Breast epithelium (tissue), 4 donors: ENCODE measurements around the gene TAB3. TPM values are rescaled to one million over a fixed set of nuclear protein-coding genes. Genes with fewer than 3 reads are reported as not detected.

Source experiments
- DNase-seq, 2 donors: peaks; one replicate each; pipeline ENCODE4 v3.0.0-alpha.2; 2019; ENCODE audit warnings: low spot score in 2 of 2
- H3K27ac ChIP-seq, 2 donors: fragments of 200-600 bp; sonication (generic) in 1 of 2; one replicate each; pipeline ENCODE4 v1.5.1; 2016 to 2019; ENCODE audit warnings: mild to moderate bottlenecking in 1 of 2
- H3K27me3 ChIP-seq, 2 donors: fragments of 200-600 bp; sonication (generic) in 1 of 2; one replicate each; pipeline versions ENCODE4 v1.5.1 to v1.6.0; 2017 to 2019; ENCODE audit warnings: control low read depth in 1 of 2, mild to moderate bottlenecking in 1 of 2
- H3K36me3 ChIP-seq: fragments of 200-600 bp; one replicate; pipeline ENCODE4 v1.5.1; 2019
- H3K4me1 ChIP-seq, 2 donors: fragments of 200-600 bp; sonication (generic); one replicate each; pipeline ENCODE4 v1.5.1; 2016 to 2019; ENCODE audit warnings: control low read depth in 1 of 2
- H3K4me3 ChIP-seq, 3 donors: fragments of 200-600 bp; sonication (generic); 1 replicate in 2 of 3; 2 replicates in 1 of 3; pipeline ENCODE4 v1.5.1; 2016 to 2019; ENCODE audit warnings: mild to moderate bottlenecking in 3 of 3, moderate library complexity in 2 of 3
- H3K9me3 ChIP-seq, 2 donors: fragments of 200-600 bp; sonication (generic) in 1 of 2; one replicate each; pipeline ENCODE4 v1.5.1; 2016 to 2019; ENCODE audit warnings: control low read depth in 1 of 2
- CTCF ChIP-seq, 3 donors: fragments of 450-650 bp; IDR thresholded peaks; one replicate each; pipeline ENCODE4 v1.5.1; 2016 to 2017; ENCODE audit warnings: antibody characterized with exemption in 3 of 3, mild to moderate bottlenecking in 3 of 3, moderate library complexity in 3 of 3
- POLR2A ChIP-seq: fragments of 450-650 bp; IDR thresholded peaks from one replicate; pipeline ENCODE4 v1.6.1; 2016; ENCODE audit warnings: antibody characterized with exemption, mild to moderate bottlenecking, moderate library complexity
- POLR2AphosphoS5 ChIP-seq, 3 donors: sonication (generic); formaldehyde crosslinking; IDR thresholded peaks; one replicate each; pipeline ENCODE4 v1.6.1; 2017; ENCODE audit warnings: antibody characterized with exemption in 3 of 3
- intact Hi-C: fragments of 100-400 bp; cut with DNase I; formaldehyde crosslinking; loops from one replicate; pipeline ENCODE4 v1.15.1; 2023; ENCODE audit warnings: low total_unique reads
- total RNA-seq, 3 donors: library from RNA; depleted of rRNA; stranded (reverse); fragments of >200 nt; gene quantifications; one replicate each; pipeline ENCODE4 v1.1.0, GENCODE V29; 2016

Gene TAB3
- total RNA-seq, 3 donors from 2014 or later: 20.6 to 40.5 (median 27.2) TPM

DNA sequence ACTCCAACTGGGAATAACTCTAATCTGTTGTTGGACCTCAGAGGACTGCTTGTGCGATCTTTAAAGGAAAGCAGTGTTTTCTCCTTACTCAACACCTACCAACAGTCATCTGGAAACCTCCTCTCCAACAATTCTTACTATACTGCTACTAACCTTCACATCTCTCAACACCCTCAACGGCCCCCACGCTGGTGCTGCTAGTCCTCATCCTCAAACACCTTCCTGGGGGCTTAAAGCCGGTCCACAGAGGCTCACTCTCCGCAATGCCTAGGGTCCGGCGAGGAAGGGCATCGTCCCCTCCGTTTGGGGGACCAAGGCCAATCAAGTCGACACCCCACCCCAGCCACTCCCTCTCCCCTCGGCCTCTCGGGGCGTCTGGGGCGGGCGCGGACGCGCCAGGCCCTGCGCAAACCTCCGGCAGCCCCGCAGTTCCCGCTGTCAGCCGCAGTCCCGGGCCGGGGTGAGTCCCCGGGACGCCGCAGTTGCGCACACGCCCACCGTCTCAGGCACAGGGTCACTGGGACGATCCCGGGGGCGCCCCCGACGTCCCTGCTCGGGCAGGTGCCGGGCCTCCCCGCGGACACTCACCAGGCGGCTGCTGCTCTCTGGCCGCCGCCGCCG is 418 bp downstream of the TAB3 start:
- no peak for DNase-seq
- peaks cover 0 to 30% of the 10 kb centered on the region in 2 donors for H3K27me3 ChIP-seq
- no peaks in the 10 kb centered on the region for H3K36me3 ChIP-seq
- peaks cover 0 to 3% of the 10 kb centered on the region in 2 donors for H3K4me1 ChIP-seq
- intact Hi-C loops: no loop called here
- H3K9me3 ChIP-seq: no peaks in the 10 kb centered on the region
- peak overlapping the region; percentile 85 to 92 for H3K27ac ChIP-seq
- TF ChIP-seq POLR2AphosphoS5 (IDR thresholded peaks at IDR 0.05) (no peak), POLR2A (no peak), CTCF (IDR thresholded peaks at IDR 0.05) (no peak)
- peak overlapping the region; percentile 76 to 78 (median 77) for H3K4me3 ChIP-seq

DNA sequence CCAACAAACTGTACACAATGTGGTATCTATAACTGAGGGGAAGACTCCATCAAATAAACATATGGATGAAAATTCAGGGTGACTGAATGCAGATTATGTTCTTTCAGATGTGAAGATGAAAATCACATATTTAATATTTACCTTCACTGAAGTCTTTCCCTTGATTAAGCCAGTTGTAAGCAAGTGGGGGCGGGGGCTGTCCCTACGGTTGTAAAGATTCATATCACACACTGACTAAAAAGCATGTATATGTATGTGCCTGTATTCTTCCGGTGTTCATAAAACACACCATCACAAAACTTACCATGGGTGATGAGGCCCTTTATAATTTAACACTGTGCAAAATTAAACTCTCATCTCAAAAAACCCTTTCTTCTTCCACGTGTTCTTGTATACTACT is 1.3 kb downstream of the TAB3 start:
- TF ChIP-seq POLR2AphosphoS5 (IDR thresholded peaks at IDR 0.05): no peak
- TF ChIP-seq CTCF (IDR thresholded peaks at IDR 0.05): no peak
- TF ChIP-seq POLR2A: no peak
- DNase-seq: no peak
- H3K27me3 ChIP-seq: peaks cover 0 to 28% of the 10 kb centered on the region in 2 donors
- peak overlapping the region in 1 of 3 donors; percentile 77 for H3K4me3 ChIP-seq
- H3K4me1 ChIP-seq: peaks cover 0 to 3% of the 10 kb centered on the region in 2 donors
- no peaks in the 10 kb centered on the region for H3K36me3 ChIP-seq
- intact Hi-C loops: no loop called here
- H3K27ac ChIP-seq: no peak overlapping the region
- H3K9me3 ChIP-seq: no peaks in the 10 kb centered on the region

DNA sequence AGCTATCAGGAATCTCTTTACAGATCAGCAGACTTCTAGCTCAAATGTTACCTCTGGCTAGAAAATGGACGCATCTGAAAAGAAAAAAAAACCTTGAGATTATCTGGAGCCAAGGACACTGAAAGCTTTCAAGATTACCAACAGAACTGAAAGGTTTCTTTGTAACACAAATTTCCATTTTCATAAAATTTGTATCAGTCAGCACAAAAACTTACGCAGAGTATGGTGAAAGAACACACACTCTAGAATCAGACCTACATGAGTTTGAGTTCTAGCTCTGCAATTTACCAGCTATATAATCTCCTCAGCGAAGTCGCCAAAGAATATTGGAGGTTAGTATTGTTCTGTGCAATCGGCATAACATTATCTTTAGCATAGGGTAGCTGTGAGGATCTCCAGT is 1.8 kb downstream of the TAB3 start:
- intact Hi-C loops: no loop called here
- H3K4me3 ChIP-seq: peak overlapping the region in 1 of 3 donors; percentile 77
- peaks cover 0 to 3% of the 10 kb centered on the region in 2 donors for H3K4me1 ChIP-seq
- no peaks in the 10 kb centered on the region for H3K9me3 ChIP-seq
- H3K27ac ChIP-seq: no peak overlapping the region
- no peak for TF ChIP-seq POLR2AphosphoS5 (IDR thresholded peaks at IDR 0.05)
- no peak for TF ChIP-seq POLR2A
- TF ChIP-seq CTCF (IDR thresholded peaks at IDR 0.05): no peak
- H3K27me3 ChIP-seq: peaks cover 0 to 24% of the 10 kb centered on the region in 2 donors
- H3K36me3 ChIP-seq: no peaks in the 10 kb centered on the region
- DNase-seq: no peak

GRCh38 chrX:30885136-30885535 is 3.9 kb downstream of the TAB3 start:
- Histone ChIP-seq H3K36me3 (no peaks in the 10 kb centered on the region), H3K4me1 (peaks cover 0 to 3% of the 10 kb centered on the region in 2 donors), H3K27me3 (peaks cover 0 to 6% of the 10 kb centered on the region in 2 donors), H3K4me3 (no peak overlapping the region), H3K27ac (no peak overlapping the region), H3K9me3 (no peaks in the 10 kb centered on the region)
- TF ChIP-seq POLR2A (no peak), CTCF (IDR thresholded peaks at IDR 0.05) (no peak), POLR2AphosphoS5 (IDR thresholded peaks at IDR 0.05) (no peak)
- intact Hi-C loops: no loop called here
- no peak for DNase-seq

GRCh38 chrX:30883138-30883537 is 5.9 kb downstream of the TAB3 start:
- H3K36me3 ChIP-seq: no peaks in the 10 kb centered on the region
- peaks cover 0 to 6% of the 10 kb centered on the region in 2 donors for H3K27me3 ChIP-seq
- intact Hi-C loops: no loop called here
- H3K27ac ChIP-seq: no peak overlapping the region
- no peak for DNase-seq
- no peaks in the 10 kb centered on the region for H3K9me3 ChIP-seq
- H3K4me3 ChIP-seq: no peak overlapping the region
- TF ChIP-seq CTCF (IDR thresholded peaks at IDR 0.05): no peak
- no peak for TF ChIP-seq POLR2A
- TF ChIP-seq POLR2AphosphoS5 (IDR thresholded peaks at IDR 0.05): no peak
- peaks cover 0 to 3% of the 10 kb centered on the region in 2 donors for H3K4me1 ChIP-seq
